ENCODE data around the gene ETFA.

- no peak for TF ChIP-seq CTCF (IDR thresholded peaks at IDR 0.05; ENCODE audit: poor library complexity)
- TF ChIP-seq EZH2 (IDR thresholded peaks at IDR 0.05; ENCODE audit: borderline replicate concordance): no peak
Observed at GRCh38 chr15:76303909-76304308, 7.4 kb downstream of the ETFA start.

Data from hepatocyte (in vitro differentiated cells).